Measurements from ENCODE around the gene RAG1. TPM values are rescaled to one million over a fixed set of nuclear protein-coding genes. Genes with fewer than 3 reads are reported as not detected.
"Not testable (repeated sequence)": the region's sequence is repeated elsewhere in the genome, so short reads cannot be mapped to it uniquely, and the experiment has no call there.

The RAG1 gene
- total RNA-seq, 4 donors from 2014 or later, result 0.04 to 0.34 (median 0.24) TPM

DNA sequence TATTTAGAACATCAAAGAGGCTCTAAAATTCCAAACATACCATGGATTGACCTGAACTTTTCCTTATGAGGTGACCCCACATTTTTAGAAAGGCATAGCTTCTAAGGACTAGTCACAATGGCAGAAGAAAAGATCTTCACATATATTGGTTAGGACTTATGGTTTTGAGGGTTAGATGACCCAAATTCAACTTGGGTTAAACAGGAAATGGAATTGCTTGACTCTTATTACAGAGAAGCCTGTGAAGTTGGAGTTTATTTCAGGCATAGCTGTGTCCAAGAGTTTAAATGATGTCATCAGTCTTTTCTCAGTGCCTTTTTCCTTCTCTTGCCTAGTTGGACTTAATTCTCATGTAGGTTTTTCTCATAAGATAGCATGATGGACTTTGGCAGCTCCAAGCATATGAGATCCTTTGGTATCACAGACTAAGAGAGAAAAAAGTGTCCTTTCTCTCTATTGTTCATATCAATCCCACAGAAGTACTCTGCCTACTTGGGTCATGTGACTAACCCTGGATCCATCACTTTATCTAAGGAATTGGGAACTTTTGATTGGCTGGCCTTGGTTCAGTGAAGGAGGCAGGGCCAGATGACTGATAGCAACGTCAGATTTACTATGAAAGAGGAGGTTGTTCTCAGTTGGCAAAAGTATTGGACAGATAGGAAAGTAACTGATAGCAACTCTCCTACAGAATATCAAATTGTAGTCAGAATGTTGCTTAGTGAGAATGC is 17.3 kb upstream of the RAG1 start:
- Histone ChIP-seq H3K4me3 (no peak overlapping the region), H3K27ac (no peak overlapping the region), H3K4me1 (no peaks in the 10 kb centered on the region), H3K9me3 (no peaks in the 10 kb centered on the region), H3K27me3 (no peaks in the 10 kb centered on the region), H3K36me3 (no peaks in the 10 kb centered on the region)
- DNase-seq, result no peak
- TF ChIP-seq, protein P1, sequence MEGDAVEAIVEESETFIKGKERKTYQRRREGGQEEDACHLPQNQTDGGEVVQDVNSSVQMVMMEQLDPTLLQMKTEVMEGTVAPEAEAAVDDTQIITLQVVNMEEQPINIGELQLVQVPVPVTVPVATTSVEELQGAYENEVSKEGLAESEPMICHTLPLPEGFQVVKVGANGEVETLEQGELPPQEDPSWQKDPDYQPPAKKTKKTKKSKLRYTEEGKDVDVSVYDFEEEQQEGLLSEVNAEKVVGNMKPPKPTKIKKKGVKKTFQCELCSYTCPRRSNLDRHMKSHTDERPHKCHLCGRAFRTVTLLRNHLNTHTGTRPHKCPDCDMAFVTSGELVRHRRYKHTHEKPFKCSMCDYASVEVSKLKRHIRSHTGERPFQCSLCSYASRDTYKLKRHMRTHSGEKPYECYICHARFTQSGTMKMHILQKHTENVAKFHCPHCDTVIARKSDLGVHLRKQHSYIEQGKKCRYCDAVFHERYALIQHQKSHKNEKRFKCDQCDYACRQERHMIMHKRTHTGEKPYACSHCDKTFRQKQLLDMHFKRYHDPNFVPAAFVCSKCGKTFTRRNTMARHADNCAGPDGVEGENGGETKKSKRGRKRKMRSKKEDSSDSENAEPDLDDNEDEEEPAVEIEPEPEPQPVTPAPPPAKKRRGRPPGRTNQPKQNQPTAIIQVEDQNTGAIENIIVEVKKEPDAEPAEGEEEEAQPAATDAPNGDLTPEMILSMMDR (IDR thresholded peaks at IDR 0.05), result no peak
- no peak for TF ChIP-seq POLR2A (IDR thresholded peaks at IDR 0.05)
- WGBS, 2 donors, result 25 to 55% methylated on average over 1 of the region's 1 CpG
- intact Hi-C loops (cut with DNase I), result no loop called here

DNA sequence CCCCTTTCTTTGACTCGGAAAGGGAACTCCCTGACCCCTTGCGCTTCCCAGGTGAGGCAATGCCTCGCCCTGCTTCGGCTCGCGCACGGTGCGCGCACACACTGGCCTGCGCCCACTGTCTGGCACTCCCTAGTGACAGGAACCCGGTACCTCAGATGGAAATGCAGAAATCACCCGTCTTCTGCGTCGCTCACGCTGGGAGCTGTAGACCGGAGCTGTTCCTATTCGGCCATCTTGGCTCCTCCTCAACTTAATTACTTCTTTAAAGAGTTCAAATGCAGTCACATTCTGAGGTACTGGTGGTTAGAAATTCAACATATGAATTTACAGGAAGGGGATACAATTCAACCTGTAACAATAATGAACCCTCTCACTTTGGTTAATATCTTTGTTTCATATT is 10.4 kb upstream of the RAG1 start:
- DNase-seq; H3K4me3 ChIP-seq; intact Hi-C loops (cut with DNase I); H3K27me3 ChIP-seq; H3K36me3 ChIP-seq; H3K9me3 ChIP-seq; H3K27ac ChIP-seq; H3K4me1 ChIP-seq: not testable (repeated sequence)
- 89 to 100% methylated on average over 7 of the region's 17 CpGs for WGBS, 2 donors

GRCh38 chr11:36557991-36558390 is 9.8 kb upstream of the RAG1 start:
- Histone ChIP-seq H3K36me3 (no peaks in the 10 kb centered on the region), H3K27me3 (no peaks in the 10 kb centered on the region), H3K9me3 (no peaks in the 10 kb centered on the region), H3K27ac (no peak overlapping the region), H3K4me3 (no peak overlapping the region), H3K4me1 (no peaks in the 10 kb centered on the region)
- DNase-seq, result no peak
- no peak for TF ChIP-seq POLR2A (IDR thresholded peaks at IDR 0.05)
- TF ChIP-seq, protein P1 (IDR thresholded peaks at IDR 0.05), result no peak
- intact Hi-C loops (cut with DNase I), result no loop called here

DNA sequence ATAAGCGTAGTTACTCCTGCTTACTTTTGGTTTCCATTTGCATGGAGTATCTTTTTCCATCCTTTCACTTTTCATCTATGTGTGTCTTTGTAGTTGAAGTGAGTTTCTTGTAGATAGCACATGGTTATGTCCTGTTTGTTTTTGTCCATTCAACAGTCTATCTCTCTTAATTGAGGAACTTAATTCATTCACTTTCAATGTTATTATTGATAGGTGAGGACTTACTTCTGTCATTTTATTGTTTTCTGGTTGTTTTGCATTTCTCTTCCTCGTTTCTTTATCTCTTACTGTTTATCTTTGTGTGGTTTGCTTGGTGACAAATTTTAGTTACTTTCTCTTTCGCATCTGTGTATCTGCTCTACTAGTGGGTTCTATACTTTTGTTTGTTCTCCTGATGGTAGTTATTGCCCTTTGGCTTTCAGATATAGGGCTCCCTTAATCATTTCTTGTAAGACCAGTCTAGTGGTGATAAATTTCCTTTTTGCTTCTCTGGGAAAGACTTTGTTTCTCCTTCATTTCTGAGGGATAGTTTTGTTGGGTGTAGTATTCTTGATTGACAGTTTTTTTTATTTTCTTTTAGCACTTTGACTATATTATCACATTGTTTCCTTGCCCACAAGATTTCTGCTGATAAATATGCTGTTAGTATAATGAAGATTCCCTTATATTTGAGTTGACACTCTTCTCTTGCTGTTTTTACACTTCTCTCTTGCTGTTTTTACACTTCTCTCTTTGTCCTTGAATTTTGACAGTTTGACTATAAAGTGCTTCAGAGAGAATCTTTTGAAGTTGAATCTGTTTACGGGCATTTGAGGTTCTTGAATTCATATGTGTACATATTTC is 9.0 kb upstream of the RAG1 start:
- WGBS, 2 donors, result 63 to 70% methylated on average over 4 of the region's 4 CpGs
- no peak for TF ChIP-seq POLR2A (IDR thresholded peaks at IDR 0.05)
- TF ChIP-seq, protein P1 (IDR thresholded peaks at IDR 0.05), result no peak

GRCh38 chr11:36564376-36565030 is 3.3 kb upstream of the RAG1 start:
- no peak for DNase-seq
- 7 to 9% methylated on average over 15 of the region's 15 CpGs for WGBS, 2 donors

More for the DNA sequence above, 9.0 kb upstream of the RAG1 start:
- H3K4me1 ChIP-seq, result no peaks in the 10 kb centered on the region
- intact Hi-C loops (cut with DNase I), result no loop called here
- H3K4me3 ChIP-seq, result no peak overlapping the region
- H3K27ac ChIP-seq, result no peak overlapping the region
- no peaks in the 10 kb centered on the region for H3K27me3 ChIP-seq
- no peaks in the 10 kb centered on the region for H3K9me3 ChIP-seq
- no peaks in the 10 kb centered on the region for H3K36me3 ChIP-seq
- DNase-seq, result no peak

More at GRCh38 chr11:36564376-36565030, 3.3 kb upstream of the RAG1 start:
- no peak overlapping the region for H3K27ac ChIP-seq
- peaks cover 0 to 6% (median 3%) of the 10 kb centered on the region in 3 donors for H3K4me1 ChIP-seq
- peaks cover 0 to 11% (median 0%) of the 10 kb centered on the region in 4 donors for H3K27me3 ChIP-seq
- intact Hi-C loops (cut with DNase I), result loop anchor here (10.0 kb wide), 1 partner anchor 110 kb away; no protein-coding TSS in a partner anchor
- peak overlapping the region in 3 of 4 donors; percentile 9 to 56 (median 34) for H3K4me3 ChIP-seq
- no peaks in the 10 kb centered on the region for H3K36me3 ChIP-seq
- no peak for TF ChIP-seq POLR2A (IDR thresholded peaks at IDR 0.05)
- TF ChIP-seq, protein P1 (IDR thresholded peaks at IDR 0.05), result peak; percentile 46 to 61 (median 54)
- no peaks in the 10 kb centered on the region for H3K9me3 ChIP-seq
